Endothelial cell (in vitro differentiated cells): Measurements from ENCODE around the gene BMPER. TPM values are rescaled to one million over a fixed set of nuclear protein-coding genes. Genes with fewer than 3 reads are reported as not detected.

Experiments
- DNase-seq: peaks from one replicate; pipeline ENCODE4 v3.0.0; 2021; ENCODE audit warnings: low spot score
- H3K27ac Mint-ChIP-seq: one replicate; pipeline ENCODE4 v1.8.0; 2021; ENCODE audit warnings: mixed read lengths, inconsistent platforms; ENCODE audit not compliant: unreplicated experiment
- H3K27me3 Mint-ChIP-seq: one replicate; pipeline ENCODE4 v1.8.0; 2021; ENCODE audit warnings: mild to moderate bottlenecking, moderate library complexity, mixed read lengths, inconsistent platforms; ENCODE audit not compliant: unreplicated experiment
- H3K36me3 Mint-ChIP-seq: one replicate; pipeline ENCODE4 v1.8.0; 2021; ENCODE audit warnings: mild to moderate bottlenecking, low read depth, mixed read lengths, inconsistent platforms; ENCODE audit not compliant: unreplicated experiment
- H3K4me1 Mint-ChIP-seq: one replicate; pipeline ENCODE4 v1.8.0; 2021; ENCODE audit warnings: mild to moderate bottlenecking, mixed read lengths, inconsistent platforms; ENCODE audit not compliant: unreplicated experiment
- H3K4me3 Mint-ChIP-seq: one replicate; pipeline ENCODE4 v1.8.0; 2021; ENCODE audit warnings: mild to moderate bottlenecking, mixed read lengths, inconsistent platforms; ENCODE audit not compliant: unreplicated experiment
- H3K9me3 Mint-ChIP-seq: one replicate; pipeline ENCODE4 v1.8.0; 2021; ENCODE audit warnings: mixed read lengths, inconsistent platforms; ENCODE audit not compliant: unreplicated experiment
- total RNA-seq: library from RNA; stranded (reverse); fragmentation: NEBNext Ultra II Directional; extraction: Animal tissue kit (Norgen Biotek cat#: 25700); gene quantifications from one replicate; pipeline ENCODE4 v1.2.1, GENCODE V29; 2021; ENCODE audit not compliant: unreplicated experiment
- TF ChIP-seq, protein P1 (sequence below): fragments of 200-600 bp; sonication (generic); IDR thresholded peaks from one replicate; pipeline ENCODE4 v1.5.0; 2021; ENCODE audit warnings: antibody characterized with exemption; ENCODE audit not compliant: unreplicated experiment

The BMPER gene
- total RNA-seq, 1 donor from 2014 or later, result 2.5 TPM

DNA sequence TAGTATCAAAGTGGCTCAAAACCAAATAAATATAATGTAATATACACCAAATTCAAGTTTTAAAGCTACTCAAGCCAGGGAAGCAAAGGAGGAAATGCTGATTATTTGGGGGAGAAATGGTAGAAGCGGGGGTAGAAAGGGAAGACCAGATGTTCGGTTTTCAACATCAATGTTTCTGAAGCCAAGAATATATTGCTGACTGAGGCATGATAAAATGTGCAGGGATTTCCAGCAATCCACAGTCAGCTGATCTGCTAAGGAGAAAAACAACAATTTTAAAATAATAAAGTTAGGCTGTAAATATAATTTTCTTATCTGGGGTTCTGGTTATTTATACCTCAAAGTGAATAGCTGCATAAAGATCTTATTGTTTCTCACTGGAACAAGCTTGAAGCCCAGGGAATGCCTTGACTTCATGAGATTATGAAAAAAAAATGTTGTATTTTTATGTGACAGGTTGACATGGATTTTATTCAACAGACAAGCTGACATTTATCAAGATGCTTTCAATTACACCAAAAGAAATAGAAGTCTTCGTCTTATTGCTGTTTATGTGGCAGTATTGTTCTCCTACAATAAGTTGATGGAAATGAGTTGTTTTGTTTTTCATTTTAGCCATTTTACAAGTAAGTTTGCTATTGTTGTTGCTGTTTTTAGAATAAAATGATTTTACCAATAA, 28.6 kb upstream of the BMPER start:
- H3K4me3 Mint-ChIP-seq, result no peak overlapping the region
- H3K27ac Mint-ChIP-seq, result no peak overlapping the region
- H3K4me1 Mint-ChIP-seq, result peaks cover 6% of the 10 kb centered on the region
- no peaks in the 10 kb centered on the region for H3K36me3 Mint-ChIP-seq
- H3K27me3 Mint-ChIP-seq, result no peaks in the 10 kb centered on the region
- no peak for DNase-seq
- TF ChIP-seq, protein P1, sequence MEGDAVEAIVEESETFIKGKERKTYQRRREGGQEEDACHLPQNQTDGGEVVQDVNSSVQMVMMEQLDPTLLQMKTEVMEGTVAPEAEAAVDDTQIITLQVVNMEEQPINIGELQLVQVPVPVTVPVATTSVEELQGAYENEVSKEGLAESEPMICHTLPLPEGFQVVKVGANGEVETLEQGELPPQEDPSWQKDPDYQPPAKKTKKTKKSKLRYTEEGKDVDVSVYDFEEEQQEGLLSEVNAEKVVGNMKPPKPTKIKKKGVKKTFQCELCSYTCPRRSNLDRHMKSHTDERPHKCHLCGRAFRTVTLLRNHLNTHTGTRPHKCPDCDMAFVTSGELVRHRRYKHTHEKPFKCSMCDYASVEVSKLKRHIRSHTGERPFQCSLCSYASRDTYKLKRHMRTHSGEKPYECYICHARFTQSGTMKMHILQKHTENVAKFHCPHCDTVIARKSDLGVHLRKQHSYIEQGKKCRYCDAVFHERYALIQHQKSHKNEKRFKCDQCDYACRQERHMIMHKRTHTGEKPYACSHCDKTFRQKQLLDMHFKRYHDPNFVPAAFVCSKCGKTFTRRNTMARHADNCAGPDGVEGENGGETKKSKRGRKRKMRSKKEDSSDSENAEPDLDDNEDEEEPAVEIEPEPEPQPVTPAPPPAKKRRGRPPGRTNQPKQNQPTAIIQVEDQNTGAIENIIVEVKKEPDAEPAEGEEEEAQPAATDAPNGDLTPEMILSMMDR, result no peak
- H3K9me3 Mint-ChIP-seq, result no peaks in the 10 kb centered on the region

DNA sequence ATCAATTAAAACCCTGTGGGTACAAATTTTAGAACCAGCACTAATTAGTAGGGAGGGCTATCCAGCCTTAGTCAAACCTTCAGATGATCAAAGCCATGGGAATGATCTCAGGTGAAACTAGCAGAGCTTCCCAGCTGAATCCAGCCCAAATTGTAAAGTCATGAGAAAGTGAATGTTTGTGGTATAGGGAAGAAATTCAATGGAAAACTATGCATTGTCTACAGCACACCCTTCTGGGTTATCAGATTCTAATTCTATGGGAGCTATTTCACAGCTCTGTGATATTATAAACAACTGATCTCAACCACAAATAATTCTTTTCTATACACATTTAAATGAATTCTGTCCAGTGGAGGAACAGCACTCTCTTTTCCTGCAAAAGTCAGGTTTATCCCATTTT, 24.6 kb upstream of the BMPER start:
- TF ChIP-seq, protein P1, result no peak
- no peaks in the 10 kb centered on the region for H3K36me3 Mint-ChIP-seq
- DNase-seq, result no peak
- H3K27ac Mint-ChIP-seq, result no peak overlapping the region
- peaks cover 14% of the 10 kb centered on the region for H3K4me1 Mint-ChIP-seq
- no peak overlapping the region for H3K4me3 Mint-ChIP-seq
- no peaks in the 10 kb centered on the region for H3K27me3 Mint-ChIP-seq
- no peaks in the 10 kb centered on the region for H3K9me3 Mint-ChIP-seq

DNA sequence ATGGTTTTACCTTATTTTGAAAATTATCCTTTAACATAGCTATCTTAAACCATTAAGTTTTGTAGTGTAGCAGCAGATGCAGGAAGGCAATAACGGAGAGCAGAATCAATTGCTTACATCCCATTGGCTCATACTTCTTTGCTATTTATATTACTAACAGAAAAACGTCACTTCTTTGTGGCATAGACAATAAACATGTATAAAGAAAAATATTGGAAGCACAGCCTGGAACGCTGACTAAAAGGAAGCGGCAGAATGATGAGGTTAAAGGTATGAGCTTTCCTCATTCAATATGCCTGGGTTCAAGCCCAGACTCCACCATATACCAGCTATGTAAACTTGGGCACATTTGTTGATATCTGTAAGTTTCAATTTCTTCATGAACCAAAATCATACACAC, 24.0 kb upstream of the BMPER start:
- DNase-seq, result no peak
- Mint-ChIP-seq H3K36me3 (no peaks in the 10 kb centered on the region), H3K27me3 (peaks cover 1% of the 10 kb centered on the region), H3K9me3 (no peaks in the 10 kb centered on the region), H3K27ac (peak overlapping the region; percentile 12), H3K4me3 (no peak overlapping the region), H3K4me1 (peaks cover 14% of the 10 kb centered on the region)
- TF ChIP-seq, protein P1, result no peak

DNA sequence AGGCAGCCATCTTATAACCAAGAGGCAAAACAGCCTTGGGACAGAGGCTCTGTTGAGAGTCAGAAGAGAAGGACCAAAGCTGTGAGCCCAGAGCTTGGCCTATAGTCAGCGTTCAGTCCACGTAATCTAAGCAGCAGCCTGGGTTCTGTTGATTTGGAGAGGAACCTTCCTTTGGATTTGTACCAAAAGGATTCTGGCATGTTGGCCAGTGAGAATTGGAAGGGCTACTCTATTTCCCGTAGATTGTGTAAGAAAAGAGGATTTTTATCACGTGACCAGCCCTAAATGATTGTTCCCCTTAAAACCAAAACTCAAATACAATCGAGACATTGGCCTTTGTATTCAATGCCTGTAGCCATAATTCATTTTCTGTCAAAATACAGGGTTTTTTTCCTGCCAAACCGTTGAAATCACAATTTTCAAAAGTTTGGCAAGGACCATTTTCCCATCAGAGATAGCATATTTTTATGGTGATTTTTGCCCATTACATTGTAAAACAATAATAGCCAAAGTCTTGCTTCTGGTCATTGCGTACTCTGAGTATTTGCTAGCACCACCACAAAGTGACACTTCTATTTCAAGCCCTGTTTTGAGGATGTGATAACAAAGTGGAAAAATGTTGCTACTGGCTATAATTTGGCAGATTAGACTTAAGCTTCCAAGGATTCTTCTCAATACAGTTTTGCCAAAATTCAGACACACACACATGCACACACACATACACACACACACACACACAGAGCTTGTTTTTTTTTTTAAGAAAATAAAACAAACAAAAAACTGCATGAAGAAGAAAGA, 23.1 kb upstream of the BMPER start:
- no peak for DNase-seq
- no peaks in the 10 kb centered on the region for H3K36me3 Mint-ChIP-seq
- H3K9me3 Mint-ChIP-seq, result no peaks in the 10 kb centered on the region
- peaks cover 14% of the 10 kb centered on the region for H3K4me1 Mint-ChIP-seq
- H3K27ac Mint-ChIP-seq, result no peak overlapping the region
- no peak overlapping the region for H3K4me3 Mint-ChIP-seq
- TF ChIP-seq, protein P1, result no peak
- H3K27me3 Mint-ChIP-seq, result peaks cover 1% of the 10 kb centered on the region
